PFSK-1 (cell line): ENCODE results near the gene TRIM29.

ENCODE experiments used
- POLR2AphosphoS5 ChIP-seq: IDR thresholded peaks from 2 replicates; pipeline ENCODE4 v1.6.1; 2012; ENCODE audit warnings: low read depth, mild to moderate bottlenecking, control low read depth, low read length, moderate library complexity
- SIN3A ChIP-seq: IDR thresholded peaks from 2 replicates; pipeline ENCODE4 v1.6.1; 2012; ENCODE audit warnings: mild to moderate bottlenecking, low read length, moderate library complexity, borderline replicate concordance; ENCODE audit not compliant: insufficient read depth
- TF ChIP-seq, protein P1 (sequence below), 2 experiments: IDR thresholded peaks; 2 replicates each; pipeline versions ENCODE4 v1.6.1 to v1.8.0; 2011 to 2012; ENCODE audit warnings: low read depth in 2 of 2, low read length in 2 of 2, control low read depth in 1 of 2, inconsistent platforms in 1 of 2, mild to moderate bottlenecking in 1 of 2, moderate library complexity in 1 of 2; ENCODE audit not compliant: insufficient read depth in 1 of 2

DNA sequence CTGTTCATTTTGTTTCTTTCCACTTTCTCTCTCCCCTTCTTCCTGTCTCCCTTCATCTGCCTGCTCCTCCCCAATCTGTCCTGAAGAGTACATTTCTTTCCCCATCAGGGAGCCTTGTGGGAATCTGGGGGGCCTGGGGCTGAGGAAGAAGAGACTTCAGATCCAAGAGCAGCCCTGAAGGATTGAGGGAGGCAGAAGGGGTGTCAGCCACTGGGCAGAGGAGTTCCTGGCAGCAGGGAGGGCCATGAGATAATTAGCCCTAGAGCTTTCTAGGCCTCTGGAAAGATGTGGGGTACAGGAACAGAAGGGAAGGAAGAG is 48.5 kb upstream of the TRIM29 start:
- TF ChIP-seq POLR2AphosphoS5 (no peak), SIN3A (no peak)
- TF ChIP-seq, protein P1, sequence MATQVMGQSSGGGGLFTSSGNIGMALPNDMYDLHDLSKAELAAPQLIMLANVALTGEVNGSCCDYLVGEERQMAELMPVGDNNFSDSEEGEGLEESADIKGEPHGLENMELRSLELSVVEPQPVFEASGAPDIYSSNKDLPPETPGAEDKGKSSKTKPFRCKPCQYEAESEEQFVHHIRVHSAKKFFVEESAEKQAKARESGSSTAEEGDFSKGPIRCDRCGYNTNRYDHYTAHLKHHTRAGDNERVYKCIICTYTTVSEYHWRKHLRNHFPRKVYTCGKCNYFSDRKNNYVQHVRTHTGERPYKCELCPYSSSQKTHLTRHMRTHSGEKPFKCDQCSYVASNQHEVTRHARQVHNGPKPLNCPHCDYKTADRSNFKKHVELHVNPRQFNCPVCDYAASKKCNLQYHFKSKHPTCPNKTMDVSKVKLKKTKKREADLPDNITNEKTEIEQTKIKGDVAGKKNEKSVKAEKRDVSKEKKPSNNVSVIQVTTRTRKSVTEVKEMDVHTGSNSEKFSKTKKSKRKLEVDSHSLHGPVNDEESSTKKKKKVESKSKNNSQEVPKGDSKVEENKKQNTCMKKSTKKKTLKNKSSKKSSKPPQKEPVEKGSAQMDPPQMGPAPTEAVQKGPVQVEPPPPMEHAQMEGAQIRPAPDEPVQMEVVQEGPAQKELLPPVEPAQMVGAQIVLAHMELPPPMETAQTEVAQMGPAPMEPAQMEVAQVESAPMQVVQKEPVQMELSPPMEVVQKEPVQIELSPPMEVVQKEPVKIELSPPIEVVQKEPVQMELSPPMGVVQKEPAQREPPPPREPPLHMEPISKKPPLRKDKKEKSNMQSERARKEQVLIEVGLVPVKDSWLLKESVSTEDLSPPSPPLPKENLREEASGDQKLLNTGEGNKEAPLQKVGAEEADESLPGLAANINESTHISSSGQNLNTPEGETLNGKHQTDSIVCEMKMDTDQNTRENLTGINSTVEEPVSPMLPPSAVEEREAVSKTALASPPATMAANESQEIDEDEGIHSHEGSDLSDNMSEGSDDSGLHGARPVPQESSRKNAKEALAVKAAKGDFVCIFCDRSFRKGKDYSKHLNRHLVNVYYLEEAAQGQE (IDR thresholded peaks at IDR 0.05; ENCODE audit: insufficient read depth in 1 of 2, low read depth in 2 of 2, low read length in 2 of 2), result no peak
